ENCODE results near the gene NLRP9.

GRCh38 chr19:55693336-55693974 is 44.7 kb downstream of the NLRP9 start:
- TF ChIP-seq POLR2A (IDR thresholded peaks at IDR 0.05), result no peak
- TF ChIP-seq CTCF (IDR thresholded peaks at IDR 0.05), result no peak

Data from esophagus squamous epithelium (tissue), 4 donors.